B cell (primary cell): ENCODE measurements around the gene SALL2.

ENCODE experiments used
- EZH2 ChIP-seq: IDR thresholded peaks from 2 replicates; pipeline ENCODE4 v1.6.1; 2012; ENCODE audit warnings: borderline replicate concordance, low read depth, mild to moderate bottlenecking, moderate library complexity, low read length; ENCODE audit not compliant: insufficient read depth, poor library complexity, severe bottlenecking
- TF ChIP-seq, protein P1 (sequence below): fragments of 200-600 bp; IDR thresholded peaks from one replicate; pipeline ENCODE4 v1.8.0; 2022; ENCODE audit warnings: antibody characterized with exemption, mild to moderate bottlenecking

DNA sequence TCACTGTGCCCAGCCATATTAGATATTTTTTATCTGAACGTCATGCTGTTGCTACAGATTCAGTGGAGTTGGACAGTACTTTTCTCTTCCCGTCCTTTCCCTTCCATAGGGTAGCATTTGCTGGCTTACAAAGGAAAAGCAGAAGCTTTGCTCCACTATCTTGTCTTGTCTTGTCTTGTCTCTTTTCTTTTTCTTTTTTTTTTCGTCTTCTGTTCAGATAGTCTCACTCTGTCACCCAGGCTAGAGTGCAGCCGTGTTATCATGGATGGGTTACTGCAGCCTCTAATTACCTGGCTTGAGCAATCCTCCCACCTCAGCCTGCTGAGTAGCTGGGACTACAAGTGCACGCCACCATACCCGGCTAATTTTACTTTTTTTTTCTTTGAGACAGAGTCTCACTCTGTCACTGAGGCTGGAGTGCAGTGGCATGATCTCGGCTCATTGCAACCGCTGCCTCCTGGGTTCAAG lies 32.6 kb upstream of the SALL2 start:
- TF ChIP-seq, protein P1, sequence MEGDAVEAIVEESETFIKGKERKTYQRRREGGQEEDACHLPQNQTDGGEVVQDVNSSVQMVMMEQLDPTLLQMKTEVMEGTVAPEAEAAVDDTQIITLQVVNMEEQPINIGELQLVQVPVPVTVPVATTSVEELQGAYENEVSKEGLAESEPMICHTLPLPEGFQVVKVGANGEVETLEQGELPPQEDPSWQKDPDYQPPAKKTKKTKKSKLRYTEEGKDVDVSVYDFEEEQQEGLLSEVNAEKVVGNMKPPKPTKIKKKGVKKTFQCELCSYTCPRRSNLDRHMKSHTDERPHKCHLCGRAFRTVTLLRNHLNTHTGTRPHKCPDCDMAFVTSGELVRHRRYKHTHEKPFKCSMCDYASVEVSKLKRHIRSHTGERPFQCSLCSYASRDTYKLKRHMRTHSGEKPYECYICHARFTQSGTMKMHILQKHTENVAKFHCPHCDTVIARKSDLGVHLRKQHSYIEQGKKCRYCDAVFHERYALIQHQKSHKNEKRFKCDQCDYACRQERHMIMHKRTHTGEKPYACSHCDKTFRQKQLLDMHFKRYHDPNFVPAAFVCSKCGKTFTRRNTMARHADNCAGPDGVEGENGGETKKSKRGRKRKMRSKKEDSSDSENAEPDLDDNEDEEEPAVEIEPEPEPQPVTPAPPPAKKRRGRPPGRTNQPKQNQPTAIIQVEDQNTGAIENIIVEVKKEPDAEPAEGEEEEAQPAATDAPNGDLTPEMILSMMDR: no peak
- TF ChIP-seq EZH2: no peak
